HG02852 (cell line): ENCODE results near the gene RAP1A.

Source experiments
- ATAC-seq: cut with Tn5 transposase; IDR thresholded peaks from one replicate; pipeline ENCODE4 v1.9.1; 2021; ENCODE audit warnings: mild to moderate bottlenecking, moderate library complexity; ENCODE audit not compliant: unreplicated experiment

The RAP1A gene

DNA sequence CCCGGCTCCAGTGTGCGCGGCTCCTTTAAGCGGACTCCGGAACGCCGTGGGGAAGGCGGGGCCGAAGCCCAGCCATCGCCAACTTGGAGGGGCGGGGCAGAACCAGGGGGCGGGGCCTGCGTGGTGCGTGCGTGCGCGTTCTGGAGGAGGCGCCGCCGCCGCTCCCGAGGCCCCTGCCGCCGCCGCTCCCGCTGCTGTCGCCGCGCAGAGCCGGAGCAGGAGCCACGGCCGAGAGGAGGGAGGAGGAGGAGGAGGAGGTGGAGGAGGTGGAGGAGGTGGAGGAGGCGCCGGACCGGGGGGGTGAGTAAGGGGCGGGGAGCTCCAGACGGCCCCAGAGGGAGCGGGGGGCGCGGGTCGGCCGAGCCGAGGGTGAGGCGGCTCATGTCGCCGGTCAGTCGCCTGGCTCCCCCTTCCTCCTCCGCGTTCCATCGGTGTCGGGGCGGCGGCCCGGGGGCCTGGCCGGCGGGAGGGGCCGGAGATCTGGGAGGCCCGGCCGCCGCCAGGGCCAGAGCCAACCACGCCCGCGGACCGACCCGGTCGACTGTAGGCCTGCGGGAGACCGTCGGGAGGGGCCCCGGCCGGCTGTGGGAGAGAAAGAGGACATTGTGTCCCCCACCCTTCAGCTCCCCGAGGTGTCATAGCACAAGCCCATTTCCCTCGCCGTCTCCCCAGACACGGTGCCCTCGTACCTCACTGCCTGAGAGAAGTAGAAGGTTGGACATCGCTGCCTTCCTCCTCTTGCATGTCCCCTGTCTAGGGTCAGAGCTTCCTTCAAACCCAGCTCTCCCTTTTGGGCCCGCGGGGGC is at the start of gene RAP1A:
TSS of gene RAP1A (plus strand) at position 155 of the 806 bp plus-strand sequence. CDS start 71,572 bp downstream, outside the sequence.
- peak; percentile 60 for ATAC-seq

DNA sequence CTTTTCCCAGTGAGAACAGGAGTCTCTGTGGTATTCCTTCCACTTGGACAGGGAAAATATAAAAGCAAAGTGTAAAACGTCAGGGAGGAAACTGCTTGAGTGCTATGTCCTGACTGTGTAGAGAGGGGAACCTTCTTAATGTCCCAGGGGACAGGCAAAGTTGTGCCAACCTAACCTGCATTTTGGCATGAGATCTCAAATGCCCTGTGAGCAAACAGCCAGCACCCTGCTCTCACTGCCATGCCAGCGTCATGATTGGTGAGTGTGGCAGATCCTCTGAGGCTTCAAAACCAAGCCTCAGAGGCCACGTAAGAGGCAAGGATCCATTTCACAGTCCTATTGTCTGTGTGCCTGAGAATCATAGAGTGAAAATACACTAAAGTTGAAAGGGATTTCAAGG is 49.7 kb upstream of the RAP1A start:
- no peak for ATAC-seq

- no peak for ATAC-seq
These were observed 48.8 kb upstream of the RAP1A start for GRCh38 chr1:111570781-111571181.

- no peak for ATAC-seq
These were observed 48.4 kb upstream of the RAP1A start for GRCh38 chr1:111571239-111571638.

DNA sequence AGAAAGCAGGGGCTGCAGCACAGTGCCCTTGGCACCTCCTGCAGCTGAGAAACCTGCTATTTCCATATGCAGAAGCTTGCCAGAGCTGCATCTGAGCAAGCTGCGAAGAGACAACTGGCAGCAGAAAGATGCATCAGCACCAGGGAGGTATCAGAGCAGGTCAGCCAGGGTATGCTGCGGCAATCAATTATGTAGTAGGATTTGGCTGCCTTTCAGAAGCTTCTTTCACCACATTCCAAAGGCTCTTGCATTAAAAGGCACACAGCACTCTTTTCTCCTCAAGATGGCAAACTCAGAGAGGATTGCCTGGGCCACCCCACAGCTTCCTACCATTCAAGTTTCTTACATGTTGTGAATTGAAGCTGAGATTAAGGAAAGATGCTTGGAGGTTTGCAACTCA is 47.6 kb upstream of the RAP1A start:
- ATAC-seq, result no peak

GRCh38 chr1:111576547-111576946 is 43.0 kb upstream of the RAP1A start:
- no peak for ATAC-seq

DNA sequence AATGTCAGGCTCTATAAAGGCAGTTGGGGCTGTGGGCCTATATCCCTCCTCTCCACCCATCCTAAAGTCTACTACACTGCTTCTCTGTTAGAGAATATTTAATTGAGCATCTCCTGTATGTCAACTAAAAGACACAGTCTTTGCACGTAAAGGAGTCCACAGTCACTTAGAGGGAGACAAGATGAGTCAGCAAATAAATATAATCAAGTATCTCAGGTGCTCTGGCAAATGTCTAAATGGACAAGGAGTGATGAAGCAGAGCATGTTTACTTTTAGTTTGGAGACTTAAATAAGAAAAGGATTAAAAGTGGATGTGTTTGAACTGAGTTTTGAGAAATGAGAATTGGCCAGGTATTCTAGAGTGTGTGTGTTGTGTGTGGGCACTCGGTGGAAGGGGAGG is 41.8 kb upstream of the RAP1A start:
- ATAC-seq, result no peak

GRCh38 chr1:111581166-111581565 is 38.4 kb upstream of the RAP1A start:
- ATAC-seq, result no peak

DNA sequence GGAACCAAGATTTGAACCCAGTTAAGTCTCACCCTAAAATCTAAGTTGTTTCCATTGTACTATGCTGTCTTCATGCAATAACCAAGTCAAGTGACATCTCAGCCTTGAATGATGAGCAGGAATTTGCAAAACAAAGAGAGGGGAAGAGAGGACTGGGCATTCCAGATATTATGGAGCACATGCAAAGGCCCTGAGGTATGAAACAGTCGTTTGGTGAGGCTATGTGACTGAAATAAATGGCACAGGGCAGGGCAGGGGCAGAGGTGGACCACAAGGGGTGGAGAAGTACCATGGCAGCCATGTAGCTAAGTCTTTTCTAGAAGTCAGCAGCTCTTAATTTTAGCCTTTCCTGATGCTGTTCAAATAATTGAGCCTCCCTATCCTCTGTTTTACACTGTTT is 37.6 kb upstream of the RAP1A start:
- no peak for ATAC-seq

DNA sequence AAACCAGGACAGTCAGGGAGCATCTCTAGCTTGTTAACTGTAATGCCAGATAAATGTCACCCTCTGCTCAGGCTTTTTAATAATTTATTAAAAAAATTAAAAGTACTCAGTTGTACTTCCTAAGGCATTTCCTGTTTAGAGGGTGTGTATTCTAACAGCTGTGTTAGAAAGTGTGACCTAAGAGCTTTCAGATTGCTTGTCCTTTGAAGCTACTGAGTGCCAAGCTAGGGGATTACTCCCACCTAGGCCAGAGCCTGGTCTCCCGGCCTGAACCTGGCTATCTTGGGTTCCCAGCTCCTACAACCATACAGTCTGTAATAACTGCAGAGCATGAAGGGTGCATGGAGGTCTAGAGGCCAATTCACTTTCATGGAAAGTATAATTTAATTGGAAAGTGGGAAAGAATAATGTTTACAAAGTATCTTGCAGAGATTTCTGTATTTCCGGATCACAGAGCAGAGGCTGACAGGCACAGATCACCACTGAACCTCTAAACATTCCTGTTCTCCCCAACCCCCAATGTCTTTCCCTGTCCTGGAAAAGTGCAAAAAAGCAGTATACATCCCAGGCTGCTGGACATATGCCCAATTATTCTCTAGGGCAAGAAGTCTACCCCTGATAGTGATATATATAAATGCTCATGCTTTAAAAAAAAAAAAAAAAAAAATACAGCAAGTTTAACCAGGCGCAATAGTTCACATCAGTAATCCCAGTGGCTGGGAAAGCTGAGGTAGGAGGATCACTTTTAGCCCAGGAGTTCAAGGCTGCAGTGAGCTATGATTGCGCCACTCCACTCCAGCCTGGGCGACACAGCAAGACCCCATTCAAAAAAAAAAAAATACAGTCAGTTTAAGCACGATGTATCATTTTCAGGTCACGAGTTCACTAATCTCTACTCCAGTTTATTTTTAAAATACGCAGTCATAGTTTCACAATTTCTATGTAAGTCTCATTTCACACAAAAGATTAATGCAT is 36.7 kb upstream of the RAP1A start:
- no peak for ATAC-seq

DNA sequence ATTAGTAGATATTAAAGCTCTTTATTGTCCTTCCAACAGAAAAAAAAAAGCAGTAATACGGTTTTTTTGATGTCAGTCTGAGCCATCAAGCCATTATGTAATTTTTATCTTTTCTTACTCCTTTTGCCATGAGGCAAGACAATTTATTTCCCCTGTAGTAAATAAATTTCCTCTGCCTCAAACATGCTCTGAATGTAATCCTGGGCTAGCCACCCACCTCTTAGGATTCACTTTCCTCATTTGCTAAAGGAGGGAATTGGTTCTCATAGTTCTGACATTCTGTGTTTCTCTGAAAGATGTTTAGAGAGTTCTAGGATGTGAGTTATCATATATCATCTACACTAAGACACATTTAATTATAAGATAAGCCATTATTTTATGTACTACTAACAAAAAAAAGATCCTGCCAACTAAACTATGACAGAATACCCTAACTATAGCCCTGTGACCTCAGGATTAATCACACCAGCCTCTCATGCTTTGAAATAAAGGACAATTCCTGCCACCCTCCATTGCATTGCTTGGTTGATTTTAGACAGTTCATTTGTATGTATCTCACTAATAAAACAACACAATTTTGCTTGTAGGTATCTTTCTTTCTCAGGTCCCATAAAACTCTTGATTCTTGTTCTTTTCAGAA is 34.0 kb upstream of the RAP1A start:
- ATAC-seq, result no peak

GRCh38 chr1:111586112-111586511 is 33.5 kb upstream of the RAP1A start:
- no peak for ATAC-seq

- ATAC-seq, result peak; percentile 46
These were observed 31.9 kb upstream of the RAP1A start for GRCh38 chr1:111587509-111588174.

DNA sequence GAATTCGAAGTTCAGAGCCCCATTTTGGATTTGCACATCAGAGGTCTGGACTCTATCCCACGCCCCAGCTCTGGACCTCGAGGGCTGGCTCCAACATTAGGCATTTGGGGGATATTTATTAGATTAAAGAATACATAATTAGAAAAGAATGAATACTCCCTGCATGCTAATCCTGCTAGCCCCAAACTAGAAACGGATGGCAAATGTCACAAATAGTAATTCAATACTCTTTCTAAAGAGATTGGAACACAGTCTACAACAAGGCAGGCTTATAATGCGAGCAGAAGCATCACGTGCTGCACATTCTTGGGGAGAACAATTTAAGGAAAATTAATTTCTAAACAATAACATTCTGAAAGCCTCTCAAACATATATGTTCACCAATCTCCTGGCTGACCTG is 27.7 kb upstream of the RAP1A start:
- no peak for ATAC-seq

GRCh38 chr1:111592389-111593361 is 26.9 kb upstream of the RAP1A start:
- peak; percentile 82 for ATAC-seq

DNA sequence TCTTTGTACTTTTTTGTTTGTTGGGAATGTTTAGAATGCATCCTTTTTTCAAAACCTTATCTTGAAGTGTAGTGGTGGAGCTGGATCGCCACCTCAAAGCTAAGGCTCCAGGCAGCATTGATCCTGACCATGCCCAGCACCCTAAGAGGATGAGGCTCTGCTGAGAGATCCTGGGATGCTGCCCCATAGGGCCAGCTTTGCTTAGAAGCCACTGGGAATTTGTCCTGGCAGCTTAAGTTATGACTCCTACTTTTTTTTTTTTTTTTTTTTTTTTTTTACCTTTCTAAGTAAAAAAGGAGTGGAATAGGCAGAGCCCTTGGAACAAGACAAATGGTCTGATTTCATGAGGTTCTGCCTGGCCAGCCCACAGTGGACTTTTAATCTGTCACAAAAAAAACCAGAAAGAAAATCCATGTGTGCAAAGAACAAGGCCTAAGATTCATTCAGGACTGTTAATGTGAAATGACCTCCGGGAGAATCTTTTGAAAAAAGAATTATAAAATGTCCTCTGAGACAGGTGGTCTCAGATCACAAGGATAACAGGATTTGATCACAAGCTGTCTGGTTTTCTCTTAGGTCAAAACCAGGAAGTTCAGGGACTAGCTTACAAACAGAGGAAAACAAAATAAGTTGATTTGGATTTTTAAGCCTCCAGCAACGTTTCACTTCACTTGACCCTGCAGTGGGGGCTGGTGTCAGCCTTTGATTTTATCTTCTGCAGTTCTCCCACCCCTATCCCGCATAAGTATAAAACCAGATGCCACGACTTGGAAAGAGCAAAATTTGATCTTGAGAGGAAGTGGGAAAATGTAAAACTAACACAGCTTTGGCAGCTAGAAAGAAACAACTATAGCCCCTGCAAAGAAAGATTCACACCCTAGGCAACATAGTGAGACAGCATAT is 25.9 kb upstream of the RAP1A start:
- no peak for ATAC-seq

DNA sequence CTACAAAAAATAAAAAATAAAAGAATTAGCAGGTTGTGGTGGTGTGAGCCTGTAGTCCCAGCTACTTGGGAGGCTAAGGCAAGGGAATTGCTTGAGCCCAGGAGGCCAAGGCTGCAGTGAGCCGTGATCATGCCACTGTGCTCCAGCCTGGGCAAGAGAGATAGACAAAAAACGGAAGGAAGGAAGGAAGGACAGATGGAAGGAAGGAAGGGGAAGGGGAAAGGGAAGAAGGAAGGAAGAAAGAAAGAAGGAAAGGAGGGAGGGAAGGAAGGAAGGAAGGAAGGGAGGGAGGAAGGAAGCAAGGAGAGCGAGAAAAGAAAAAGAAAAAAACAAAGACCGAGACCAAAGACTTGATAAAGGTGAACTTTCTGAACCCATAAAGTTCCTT is 25.3 kb upstream of the RAP1A start:
- ATAC-seq, result no peak

DNA sequence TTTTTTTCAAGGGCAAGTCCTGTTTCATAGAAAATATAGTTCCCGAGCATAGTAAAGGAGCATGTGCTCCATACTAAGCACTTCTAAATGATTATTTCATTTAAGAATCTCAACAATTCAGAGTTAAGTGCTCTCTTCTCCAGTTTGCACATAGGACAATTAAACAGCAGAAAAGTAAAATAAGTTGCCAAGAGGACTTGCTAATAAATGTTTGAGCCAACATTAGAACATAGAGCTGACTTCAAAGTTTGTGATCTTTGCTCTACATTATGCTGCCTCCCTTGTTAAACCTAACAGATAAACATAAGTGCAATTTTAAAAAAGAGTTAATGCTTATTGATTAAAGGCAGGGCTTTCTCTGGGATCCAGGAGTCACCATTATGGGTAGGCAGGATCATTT is 23.8 kb upstream of the RAP1A start:
- ATAC-seq, result no peak

GRCh38 chr1:111596499-111596898 is 23.1 kb upstream of the RAP1A start:
- ATAC-seq, result no peak
